ENCODE measurements around the gene BMS1.
A peak's percentile ranks its signal among the peaks of the same experiment; 100 is the strongest.
"Not testable (repeated sequence)": the region's sequence is repeated elsewhere in the genome, so short reads cannot be mapped to it uniquely, and the experiment has no call there.

The BMS1 gene

GRCh38 chr10:42782446-42783180, at the start of gene BMS1:
BMS1 (plus strand) TSS chr10:42782795; CDS start chr10:42784395, 1,600 bp downstream.
- peak; percentile 15 to 78 for DNase-seq

- DNase-seq, result no peak
Measured at GRCh38 chr10:42734536-42734935, 48.1 kb upstream of the BMS1 start.

- DNase-seq, result no peak
Measured at GRCh38 chr10:42738679-42739078, 43.9 kb upstream of the BMS1 start.

GRCh38 chr10:42741536-42741935, 41.1 kb upstream of the BMS1 start:
- not testable (repeated sequence) for DNase-seq

GRCh38 chr10:42743697-42744096, 38.9 kb upstream of the BMS1 start:
- DNase-seq, result no peak

GRCh38 chr10:42744134-42744701, 38.4 kb upstream of the BMS1 start:
- no peak for DNase-seq

GRCh38 chr10:42753126-42753506, 29.5 kb upstream of the BMS1 start:
- peak in 1 of 2 experiments; percentile 47 for DNase-seq

- DNase-seq, result peak in 1 of 2 experiments; percentile 0
Measured at GRCh38 chr10:42753507-42754154, 29.0 kb upstream of the BMS1 start.

- DNase-seq, result peak in 1 of 2 experiments; percentile 37
Measured at GRCh38 chr10:42754155-42755027, 28.2 kb upstream of the BMS1 start.

GRCh38 chr10:42755028-42755451, 27.6 kb upstream of the BMS1 start:
- peak in 1 of 2 experiments; percentile 1 for DNase-seq

- no peak for DNase-seq
Measured at GRCh38 chr10:42755556-42756093, 27.0 kb upstream of the BMS1 start.

GRCh38 chr10:42767906-42768305, 14.7 kb upstream of the BMS1 start:
- DNase-seq, result no peak

GRCh38 chr10:42768581-42769152, 13.9 kb upstream of the BMS1 start:
- no peak for DNase-seq

GRCh38 chr10:42769173-42769572, 13.4 kb upstream of the BMS1 start:
- DNase-seq, result no peak

GRCh38 chr10:42769673-42770072, 12.9 kb upstream of the BMS1 start:
- no peak for DNase-seq

GRCh38 chr10:42776681-42777080, 5.9 kb upstream of the BMS1 start:
- no peak for DNase-seq

GRCh38 chr10:42780456-42780855, 2.1 kb upstream of the BMS1 start:
- no peak for DNase-seq

- no peak for DNase-seq
Measured at GRCh38 chr10:42781893-42782445, 626 bp upstream of the BMS1 start.

- no peak for DNase-seq
Measured at GRCh38 chr10:42783181-42783549, 570 bp downstream of the BMS1 start.

GRCh38 chr10:42785759-42786158, 3.2 kb downstream of the BMS1 start:
- DNase-seq, result no peak

- no peak for DNase-seq
Measured at GRCh38 chr10:42790835-42791234, 8.2 kb downstream of the BMS1 start.

- no peak for DNase-seq
Measured at GRCh38 chr10:42795701-42796100, 13.1 kb downstream of the BMS1 start.

Data from NCI-H524 (cell line).